Activated CD8-positive, alpha-beta memory T cell treated with anti-CD3 and anti-CD28 coated beads, Interleukin-2, amount 50 U/mL, for 1 hour (primary cell): ENCODE results near the gene ZNF566.

ENCODE experiments used
- DNase-seq: peaks from one replicate; pipeline ENCODE4 v3.0.0-alpha.2; 2020; ENCODE audit errors: extremely low read depth

Gene ZNF566

GRCh38 chr19:36449059-36449670, 40.2 kb downstream of the ZNF566 start:
- DNase-seq: no peak

- no peak for DNase-seq
These were observed 48.0 kb downstream of the ZNF566 start for GRCh38 chr19:36441339-36441738.

- no peak for DNase-seq
These were observed 52.8 kb downstream of the ZNF566 start for GRCh38 chr19:36436531-36436930.

GRCh38 chr19:36423925-36424324, 65.4 kb downstream of the ZNF566 start:
- no peak for DNase-seq

GRCh38 chr19:36421749-36422481, 67.4 kb downstream of the ZNF566 start:
- no peak for DNase-seq

GRCh38 chr19:36420961-36421748, 68.2 kb downstream of the ZNF566 start:
- no peak for DNase-seq

GRCh38 chr19:36418287-36419001, 70.9 kb downstream of the ZNF566 start, which contains the start of gene ZFP82:
TSS of gene ZFP82 (minus strand) at chr19:36418644. CDS start at chr19:36409789, 8,855 bp downstream.
- DNase-seq: peak; percentile 38

- DNase-seq: no peak
These were observed 71.5 kb downstream of the ZNF566 start for GRCh38 chr19:36417752-36418286.

- DNase-seq: no peak
These were observed 79.5 kb downstream of the ZNF566 start for GRCh38 chr19:36409841-36410240.

GRCh38 chr19:36408101-36408500, 81.3 kb downstream of the ZNF566 start:
- DNase-seq: no peak

- DNase-seq: no peak
These were observed 84.9 kb downstream of the ZNF566 start for GRCh38 chr19:36404498-36404897.

GRCh38 chr19:36401475-36401874, 87.9 kb downstream of the ZNF566 start:
- no peak for DNase-seq

- no peak for DNase-seq
These were observed 90.8 kb downstream of the ZNF566 start for GRCh38 chr19:36398571-36398970.
